Measurements from ENCODE around the gene KRTAP5-5.
"Not testable (repeated sequence)": the region's sequence is repeated elsewhere in the genome, so short reads cannot be mapped to it uniquely, and the experiment has no call there.

The KRTAP5-5 gene

DNA sequence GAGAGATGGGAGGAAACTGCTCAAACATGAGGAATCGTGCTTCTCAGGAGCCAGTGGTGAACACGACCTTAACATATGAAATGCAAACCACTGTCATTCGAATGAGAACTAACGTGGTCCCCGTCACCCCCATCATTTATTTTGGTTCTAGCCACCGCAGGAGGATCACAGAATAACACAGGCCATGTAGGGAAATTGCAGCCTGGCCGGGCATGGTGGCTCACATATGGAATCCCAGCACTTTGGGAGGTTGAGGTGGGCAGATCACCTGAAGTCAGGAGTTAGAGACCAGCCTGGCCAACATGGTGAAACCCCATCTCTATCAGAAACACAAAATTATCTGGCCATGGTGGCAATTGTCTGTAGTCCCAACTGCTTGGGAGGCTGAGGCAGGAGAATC lies 27.1 kb downstream of the KRTAP5-5 start:
- no peak for DNase-seq (ENCODE audit: low read depth in 2 of 2)

DNA sequence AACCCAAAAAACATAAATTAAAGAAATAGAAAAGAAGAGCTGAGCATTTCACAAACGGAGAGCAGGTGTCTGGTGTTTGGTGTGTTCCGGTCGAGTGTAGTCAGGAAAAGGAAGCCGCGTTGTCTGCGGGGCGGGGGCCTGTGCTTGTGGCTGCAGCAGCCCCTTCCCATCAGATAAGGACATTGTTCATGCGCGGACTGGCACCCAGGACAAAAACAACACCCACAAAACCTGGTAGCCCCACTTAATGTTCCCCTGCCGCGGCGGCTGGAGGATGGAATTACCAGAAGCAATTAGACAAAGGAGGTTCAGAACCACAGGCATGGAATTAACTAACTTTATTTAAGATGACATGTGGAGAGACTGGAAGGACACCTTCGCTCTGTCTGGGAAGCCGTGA lies 29.9 kb downstream of the KRTAP5-5 start:
- DNase-seq (ENCODE audit: low read depth in 2 of 2): no peak

DNA sequence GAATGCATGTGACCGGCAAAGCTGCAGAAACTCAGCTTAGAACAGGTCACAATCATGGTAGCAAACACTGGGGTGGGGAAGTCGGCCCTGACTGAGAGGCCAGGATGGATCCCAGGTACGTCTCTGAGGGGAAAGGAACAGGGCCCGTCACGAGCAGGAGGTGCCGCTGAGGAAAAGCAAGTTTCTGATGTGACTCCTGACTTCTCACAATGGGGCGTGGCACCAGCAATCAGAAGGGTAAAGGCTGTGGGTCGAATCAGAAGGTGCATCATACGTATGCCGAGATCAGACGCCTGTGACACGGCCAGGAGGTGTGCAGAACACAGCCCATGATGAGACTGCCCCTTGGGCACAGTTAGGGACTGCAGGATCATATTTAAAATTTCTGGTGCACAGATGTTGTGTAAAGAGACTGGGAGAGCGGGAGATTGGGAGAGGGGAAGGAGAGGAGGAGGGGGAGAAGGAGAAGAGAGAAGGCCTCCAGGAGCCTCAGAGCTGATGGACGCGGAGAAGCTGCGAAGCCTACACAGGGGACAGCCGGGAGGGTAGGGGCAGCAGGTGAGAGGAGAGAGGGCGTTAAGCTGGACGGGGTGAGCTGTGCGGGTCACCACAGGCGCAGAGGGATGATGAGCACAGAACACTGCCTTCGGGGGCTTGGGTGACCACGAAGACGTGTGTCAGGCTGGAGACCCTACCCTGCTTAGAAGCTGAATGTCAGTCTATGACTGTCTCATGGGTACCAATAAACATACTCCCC lies 30.7 kb downstream of the KRTAP5-5 start:
- DNase-seq (ENCODE audit: low read depth in 2 of 2): no peak

DNA sequence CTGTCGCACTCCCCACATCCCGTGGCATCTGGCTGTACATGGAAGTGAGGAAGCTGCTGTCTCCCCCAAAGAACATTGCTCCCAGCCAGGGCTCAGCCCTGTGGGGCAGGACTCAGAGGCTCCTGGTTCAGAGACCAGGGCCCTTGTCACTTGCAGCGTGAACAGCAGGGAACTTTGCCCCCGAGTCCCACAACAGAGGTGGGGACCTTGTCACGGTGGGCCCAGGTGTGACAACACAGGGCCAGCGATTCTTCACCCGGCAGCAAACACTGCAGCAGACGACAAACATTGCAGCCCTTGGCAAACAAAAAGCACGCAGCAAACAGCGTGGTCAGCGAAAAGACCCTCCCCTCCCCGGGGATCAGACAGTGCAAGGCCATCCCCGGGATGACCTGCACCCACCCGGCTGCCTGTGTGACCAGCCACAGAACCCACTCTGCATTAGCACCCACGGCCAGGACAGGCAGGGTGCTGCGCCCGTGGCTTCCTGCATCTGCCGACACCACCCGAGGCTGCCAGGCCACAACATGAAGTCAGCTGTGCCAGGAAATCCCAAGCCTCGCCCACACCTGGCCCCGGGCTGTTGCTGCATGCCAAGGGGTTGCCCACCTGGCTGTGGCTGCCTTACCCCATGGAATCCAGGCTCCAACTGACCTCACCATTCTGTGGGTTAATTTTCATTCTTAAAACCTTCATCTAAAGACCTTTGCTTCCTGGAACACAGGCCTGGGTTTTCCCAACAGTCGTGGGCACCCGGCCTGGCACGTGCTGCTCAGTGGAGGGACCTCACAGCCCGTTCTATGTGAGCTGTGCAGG lies 32.1 kb downstream of the KRTAP5-5 start:
- not testable (repeated sequence) for DNase-seq (ENCODE audit: low read depth in 2 of 2)

DNA sequence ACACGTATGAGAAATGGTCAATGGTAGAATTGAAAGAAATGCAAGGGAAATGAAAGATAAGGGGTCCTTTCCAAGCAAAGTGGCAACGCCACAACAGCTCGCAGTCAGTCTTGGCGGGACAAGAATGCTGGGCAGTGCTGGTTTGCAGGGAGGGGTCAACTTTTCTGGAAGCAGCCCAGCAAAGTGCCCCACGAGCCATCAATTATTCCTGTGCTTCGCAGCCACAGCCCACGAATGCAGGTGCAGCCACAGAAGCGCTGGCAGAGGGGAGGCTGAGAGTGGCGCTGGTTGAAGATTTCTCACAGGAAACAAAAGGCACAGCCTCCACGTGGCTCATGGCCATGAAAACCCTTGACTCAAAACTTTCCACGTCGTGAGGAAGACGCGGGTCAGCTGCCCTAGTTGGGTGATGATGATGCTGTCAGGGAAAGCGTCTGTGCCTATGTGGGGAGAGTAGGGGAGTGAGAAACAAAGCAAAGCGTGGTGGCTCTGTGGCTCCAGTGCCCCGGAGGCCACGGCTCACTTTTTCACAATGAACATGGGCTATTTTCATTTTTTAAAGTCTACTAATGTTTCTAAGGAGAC lies 33.2 kb downstream of the KRTAP5-5 start:
- DNase-seq (ENCODE audit: low read depth in 2 of 2): not testable (repeated sequence)

DNA sequence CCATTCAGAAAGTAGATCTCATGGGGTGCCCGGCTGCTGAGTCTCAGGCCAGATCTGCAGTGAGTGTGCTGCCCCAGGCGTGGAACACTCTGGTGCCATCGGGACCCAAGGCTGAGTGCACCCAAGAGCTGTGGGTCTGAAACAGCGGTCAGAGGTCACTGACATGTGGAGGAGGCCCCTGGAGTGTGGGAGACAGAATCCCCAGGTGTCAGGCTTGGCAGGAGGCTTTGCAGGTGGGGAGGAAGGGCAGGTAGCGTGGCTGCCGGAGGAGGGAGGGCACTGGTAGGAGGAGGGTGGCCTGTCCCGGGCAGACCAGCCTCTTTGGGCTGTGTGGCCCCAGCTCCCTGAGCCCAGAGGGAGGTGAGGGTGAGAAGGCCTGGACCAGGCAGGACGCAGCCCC lies 35.7 kb downstream of the KRTAP5-5 start:
- DNase-seq (ENCODE audit: low read depth in 2 of 2): no peak

DNA sequence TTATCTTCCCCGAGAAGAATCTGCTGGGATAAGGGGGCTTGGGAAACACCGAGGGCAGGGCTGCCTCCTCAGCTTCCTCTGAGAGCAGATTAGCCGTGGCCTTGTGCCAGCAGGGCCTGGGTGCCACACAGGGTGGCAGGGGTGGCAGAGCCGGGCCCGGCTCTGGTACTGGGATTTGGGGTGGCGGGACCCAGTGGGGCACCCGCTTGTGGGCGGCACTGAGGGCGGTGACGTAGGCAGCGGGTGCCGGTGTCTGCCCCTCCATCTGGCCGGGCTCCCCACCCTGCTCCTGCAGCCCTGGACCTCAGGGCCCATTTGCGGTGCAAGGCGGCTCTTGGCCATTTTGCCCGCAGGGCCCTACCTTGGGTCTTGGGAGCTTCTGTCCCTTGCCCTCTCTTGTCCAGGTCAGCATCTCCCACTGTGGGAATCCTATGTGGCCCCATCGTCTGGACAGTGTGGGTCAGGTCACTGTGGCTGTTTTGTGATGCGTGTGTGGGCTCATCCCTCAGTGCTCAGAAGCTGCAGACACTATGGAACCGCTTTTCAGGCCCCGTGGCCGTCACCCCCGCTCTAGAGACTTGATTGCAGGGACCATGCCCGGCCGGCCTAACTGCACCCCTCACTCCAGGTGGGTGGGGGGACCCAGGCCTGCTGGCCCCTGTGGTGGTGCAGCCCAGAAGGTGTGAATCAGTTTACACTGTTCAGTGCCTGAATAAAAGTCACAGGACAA lies 37.7 kb downstream of the KRTAP5-5 start:
- no peak for DNase-seq (ENCODE audit: low read depth in 2 of 2)

DNA sequence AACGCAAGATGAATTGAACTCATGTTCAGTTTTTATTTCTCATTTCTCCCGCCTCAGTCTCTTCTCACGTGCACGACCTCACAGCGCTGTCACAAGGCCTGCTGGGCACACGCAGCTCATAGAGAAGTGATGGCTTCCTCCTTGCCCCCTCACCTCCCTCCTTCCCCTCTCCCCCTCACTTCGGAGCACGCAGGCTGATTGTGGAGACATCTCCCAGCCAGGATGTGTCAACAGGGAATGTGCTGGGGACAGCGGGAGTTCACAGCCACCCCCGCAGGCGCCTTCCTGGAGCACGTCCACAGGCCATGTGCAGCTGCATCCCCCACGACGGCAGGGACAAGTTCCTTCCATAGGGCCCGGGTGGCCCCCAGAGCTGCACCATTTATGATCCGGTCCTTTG lies 38.3 kb downstream of the KRTAP5-5 start:
- DNase-seq (ENCODE audit: low read depth in 2 of 2): no peak

DNA sequence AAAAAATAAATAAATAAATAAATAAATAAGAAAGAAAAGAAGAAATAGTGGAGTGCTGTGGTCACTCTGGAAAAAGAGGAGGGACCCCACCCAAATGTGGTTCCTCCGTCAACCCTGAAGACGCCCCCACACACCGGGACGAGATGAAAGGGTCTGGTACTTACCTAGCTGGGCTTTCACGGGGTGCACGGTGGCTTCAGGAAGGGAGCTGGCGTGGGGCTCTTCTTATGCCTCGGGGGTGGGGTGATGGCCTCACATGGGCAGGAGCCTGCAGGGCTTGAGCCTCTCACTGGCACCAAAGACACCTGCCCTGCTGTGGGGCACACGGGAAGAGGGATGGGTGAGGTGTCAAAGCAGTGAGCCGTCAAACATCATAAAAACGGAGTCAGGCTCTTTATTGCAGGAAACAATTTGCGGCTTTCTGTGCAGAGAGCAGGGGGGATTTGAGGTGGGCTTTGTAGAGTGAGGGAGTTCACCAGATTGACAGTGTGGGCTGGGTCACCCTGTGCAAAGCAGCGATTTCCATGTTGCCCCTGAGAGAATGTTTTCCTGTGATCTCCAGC lies 39.4 kb downstream of the KRTAP5-5 start:
- DNase-seq (ENCODE audit: low read depth in 2 of 2): no peak

DNA sequence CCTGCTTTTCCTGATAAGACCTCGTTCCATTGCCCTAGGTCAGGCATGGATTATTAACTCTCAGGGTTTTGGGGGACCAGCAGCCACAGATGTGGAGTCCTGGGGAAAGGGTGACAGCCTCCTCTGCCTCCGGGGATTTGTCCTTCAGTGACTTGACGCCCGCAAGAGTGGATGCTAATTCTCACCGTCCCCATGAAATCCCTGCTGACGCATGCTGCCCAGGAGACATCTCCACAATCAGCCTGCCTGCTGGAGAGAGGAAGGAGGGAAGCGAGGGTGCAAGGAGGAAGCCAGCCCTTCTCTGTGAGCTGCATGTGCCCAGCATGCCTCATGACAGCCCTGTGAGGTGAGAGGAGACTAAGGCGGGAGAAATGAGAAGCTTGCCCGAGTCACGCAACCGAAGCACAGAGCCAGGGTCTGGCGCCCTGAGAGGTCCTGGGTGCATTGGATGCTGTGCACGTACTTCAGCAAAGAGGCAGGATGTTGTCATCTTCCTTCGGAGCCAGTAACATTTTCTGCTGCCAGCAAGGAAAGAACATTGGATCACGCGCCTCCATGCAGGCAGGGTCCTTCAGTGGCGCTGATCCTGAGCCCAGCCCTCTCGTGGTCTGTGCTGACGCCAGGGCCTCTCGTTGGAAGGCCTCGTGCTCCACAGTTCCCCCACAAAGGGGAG lies 40.1 kb downstream of the KRTAP5-5 start:
- no peak for DNase-seq (ENCODE audit: low read depth in 2 of 2)

DNA sequence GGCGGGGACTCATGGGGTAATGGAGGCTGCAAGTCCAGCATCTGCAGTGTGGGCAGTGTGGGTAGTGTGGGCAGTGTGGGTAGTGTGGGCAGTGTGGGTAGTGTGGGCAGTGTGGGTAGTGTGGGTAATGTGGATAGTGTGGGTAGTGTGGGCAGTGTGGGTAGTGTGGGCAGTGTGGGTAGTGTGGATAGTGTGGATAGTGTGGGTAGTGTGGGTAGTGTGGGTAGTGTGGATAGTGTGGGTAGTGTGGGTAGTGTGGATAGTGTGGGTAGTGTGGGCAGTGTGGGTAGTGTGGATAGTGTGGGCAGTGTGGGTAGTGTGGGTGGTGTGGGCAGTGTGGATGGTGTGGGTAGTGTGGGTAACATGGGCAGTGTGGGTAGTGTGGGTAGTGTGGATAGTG lies 40.9 kb downstream of the KRTAP5-5 start:
- not testable (repeated sequence) for DNase-seq (ENCODE audit: low read depth in 2 of 2)

DNA sequence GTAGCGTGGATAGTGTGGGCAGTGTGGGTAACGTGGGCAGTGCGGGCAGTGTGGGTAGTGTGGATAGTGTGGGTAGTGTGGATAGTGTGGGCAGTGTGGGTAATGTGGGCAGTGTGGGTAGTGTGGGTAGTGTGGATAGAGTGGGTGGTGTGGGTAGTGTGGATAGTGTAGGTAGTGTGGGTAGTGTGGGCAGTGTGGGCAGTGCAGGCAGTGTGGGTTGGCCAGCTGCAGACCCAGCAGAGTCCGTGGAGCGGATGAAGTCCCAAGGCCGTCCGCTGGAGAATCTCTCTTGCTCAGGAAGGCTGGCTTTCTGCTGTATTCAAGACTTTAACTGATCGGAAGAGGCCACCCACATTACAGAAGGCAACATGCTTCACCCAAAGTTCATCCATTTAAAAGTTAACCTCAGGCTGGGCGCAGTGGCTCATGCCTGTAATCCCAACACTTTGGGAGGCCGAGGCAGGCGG lies 41.4 kb downstream of the KRTAP5-5 start:
- no peak for DNase-seq (ENCODE audit: low read depth in 2 of 2)

DNA sequence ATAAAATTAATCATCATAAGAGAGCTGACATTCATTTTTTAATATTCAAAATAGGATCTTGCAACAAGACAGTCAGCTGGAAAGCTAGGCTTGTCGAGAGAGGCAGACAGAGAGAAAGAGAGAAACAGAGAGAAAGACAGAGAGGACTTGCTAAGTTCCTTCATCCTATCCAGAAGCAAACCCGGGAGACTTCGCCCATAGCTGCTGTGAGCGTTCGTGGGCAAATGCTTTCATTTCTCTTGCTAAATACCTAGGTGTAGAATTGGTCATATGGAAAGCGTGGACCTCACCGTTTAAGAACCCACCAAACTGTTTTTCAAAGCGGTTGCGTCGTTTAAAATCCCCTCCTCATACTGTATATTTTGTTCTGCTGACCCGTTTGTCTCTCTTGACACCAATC lies 42.1 kb downstream of the KRTAP5-5 start:
- DNase-seq (ENCODE audit: low read depth in 2 of 2): no peak

DNA sequence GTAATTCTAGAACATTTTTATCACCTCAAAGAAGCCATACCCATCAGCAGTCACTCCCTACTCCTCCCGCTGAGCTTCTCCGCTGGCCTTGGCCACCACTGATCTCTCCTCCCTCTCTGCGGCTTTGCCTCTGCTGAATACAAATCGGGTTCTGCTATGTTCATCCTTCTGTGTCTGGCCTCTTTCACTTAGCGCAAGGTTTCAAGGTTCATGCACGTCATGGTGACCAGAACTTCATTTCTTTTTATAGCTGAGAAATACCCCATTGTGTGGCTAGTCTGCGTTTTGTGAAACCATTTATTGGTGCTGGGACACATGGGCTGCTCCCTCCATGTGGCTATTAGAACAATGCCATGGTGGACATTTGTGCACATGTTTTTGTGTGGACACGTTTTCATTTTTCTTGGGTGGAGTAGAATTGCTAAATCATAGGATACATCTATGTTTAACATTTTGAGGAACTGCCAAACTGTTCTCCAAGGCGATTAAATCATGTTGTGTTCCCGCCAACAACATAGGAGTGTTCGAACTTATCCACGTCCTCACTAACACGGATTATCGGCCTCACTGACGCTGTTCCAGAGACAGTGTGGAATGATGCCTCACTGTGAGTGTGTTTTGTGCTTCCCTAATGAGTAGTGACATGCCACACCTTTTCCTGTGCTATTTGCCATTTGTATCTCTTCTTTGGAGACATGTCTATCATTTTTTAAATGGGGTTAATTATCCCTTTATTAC lies 43.2 kb downstream of the KRTAP5-5 start:
- no peak for DNase-seq (ENCODE audit: low read depth in 2 of 2)

DNA sequence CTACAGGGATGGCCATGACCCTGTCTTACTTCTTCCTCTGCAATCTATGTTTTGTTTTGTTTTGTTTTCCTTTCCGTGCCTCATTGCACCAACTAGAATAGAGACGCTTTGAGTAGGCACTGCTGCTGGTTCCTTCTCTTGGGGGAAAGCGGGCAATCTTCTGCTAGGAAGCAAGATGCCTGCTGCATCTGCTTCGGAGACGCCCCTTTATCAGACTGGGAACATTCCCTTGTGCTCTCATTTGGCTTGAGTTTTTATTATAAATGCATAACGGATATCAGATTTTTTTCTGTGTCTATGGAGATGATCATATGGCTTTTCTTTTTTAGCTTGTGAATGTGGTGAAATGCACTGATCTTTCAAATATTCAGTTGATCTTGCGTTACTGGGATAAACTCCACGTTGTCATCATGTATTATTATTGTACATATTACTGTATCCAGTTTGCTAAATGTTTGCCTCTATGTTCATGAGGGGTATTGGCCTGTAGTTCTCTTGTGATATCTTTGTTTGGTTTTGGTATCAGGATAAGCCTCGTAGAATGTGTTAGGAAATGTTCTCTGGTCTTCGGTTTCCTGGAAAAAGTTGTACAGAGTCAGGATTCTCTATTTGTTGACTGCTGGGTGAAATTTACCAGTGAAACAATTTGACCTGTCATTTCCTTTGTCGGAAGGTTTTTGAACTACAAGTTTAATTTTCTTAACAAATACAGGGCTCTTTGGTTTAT lies 44.0 kb downstream of the KRTAP5-5 start:
- no peak for DNase-seq (ENCODE audit: low read depth in 2 of 2)

DNA sequence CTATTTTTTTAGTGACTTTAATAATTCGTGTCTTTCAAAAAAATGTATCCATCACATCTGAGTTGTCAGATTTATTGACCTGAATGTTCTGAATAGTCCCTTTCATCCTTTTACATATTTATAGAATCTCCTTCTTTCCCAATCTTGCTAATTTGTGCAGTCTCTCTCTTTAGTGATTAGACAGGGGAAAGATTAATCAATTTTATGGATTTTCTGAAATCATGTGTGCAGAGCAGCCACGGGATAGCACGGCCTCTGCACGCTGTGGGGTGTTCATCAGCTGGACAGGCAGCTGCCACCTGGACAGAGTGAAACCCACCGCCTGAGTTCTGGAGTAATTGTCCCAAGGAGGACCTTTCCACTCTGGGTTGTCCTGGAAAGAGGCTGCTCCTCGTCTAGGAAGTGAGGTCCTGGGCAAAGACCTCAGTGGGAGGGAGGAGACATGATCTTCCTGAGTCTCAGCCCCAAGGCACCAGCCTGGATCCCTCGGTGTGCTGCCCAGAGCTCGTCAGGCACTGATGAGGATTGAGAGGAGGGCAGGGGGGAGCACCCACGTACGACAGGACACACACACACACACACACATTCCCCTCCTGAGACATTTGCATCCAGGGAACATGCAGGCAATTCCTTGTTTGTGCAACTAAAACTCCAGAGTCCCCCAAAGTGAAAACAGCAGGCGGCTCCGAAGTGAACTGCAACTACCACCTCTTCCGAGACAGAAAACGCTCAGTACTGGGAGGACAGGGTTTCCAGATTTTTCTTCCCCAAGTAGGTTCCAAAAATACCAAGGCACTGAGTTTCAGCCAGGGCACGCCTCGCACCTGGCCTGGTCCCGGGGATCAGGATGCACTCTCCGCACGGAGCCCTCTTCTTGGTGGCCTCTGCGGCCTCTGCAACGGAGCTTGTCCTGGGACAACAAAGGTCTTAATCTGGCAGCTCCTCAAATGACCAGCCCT lies 44.9 kb downstream of the KRTAP5-5 start:
- no peak for DNase-seq (ENCODE audit: low read depth in 2 of 2)

DNA sequence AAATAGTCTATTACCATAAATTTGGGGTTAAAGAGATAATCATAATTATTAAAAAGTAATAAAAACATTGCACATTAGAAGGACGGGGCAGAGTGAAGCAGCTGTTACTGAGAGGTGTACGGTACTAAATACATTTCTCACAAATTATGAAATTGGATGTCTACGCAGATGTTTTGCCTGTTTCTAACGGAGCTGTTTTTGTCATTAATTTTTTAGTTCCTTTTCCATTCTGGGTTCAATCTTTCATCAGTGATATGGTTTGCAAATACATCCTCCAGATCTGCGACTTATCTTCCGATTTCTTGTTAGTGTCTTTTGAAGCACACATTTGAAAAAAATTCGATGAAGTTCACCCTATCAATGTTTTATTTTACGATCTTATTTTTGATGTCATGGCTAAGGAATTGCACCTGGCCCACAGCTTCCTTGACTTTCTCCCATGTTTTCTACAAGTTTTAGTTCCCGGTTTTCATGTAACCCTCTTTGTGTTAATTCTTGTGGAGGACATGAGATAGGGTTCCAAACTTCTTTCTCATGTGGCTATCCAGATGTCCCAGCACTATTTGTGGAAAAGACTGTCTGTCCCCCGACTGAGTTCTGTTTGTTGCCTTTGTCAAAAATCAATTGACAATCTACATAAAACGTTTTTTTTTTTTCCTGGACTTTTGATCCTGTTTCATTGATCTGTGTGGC lies 46.1 kb downstream of the KRTAP5-5 start:
- DNase-seq (ENCODE audit: low read depth in 2 of 2): no peak

DNA sequence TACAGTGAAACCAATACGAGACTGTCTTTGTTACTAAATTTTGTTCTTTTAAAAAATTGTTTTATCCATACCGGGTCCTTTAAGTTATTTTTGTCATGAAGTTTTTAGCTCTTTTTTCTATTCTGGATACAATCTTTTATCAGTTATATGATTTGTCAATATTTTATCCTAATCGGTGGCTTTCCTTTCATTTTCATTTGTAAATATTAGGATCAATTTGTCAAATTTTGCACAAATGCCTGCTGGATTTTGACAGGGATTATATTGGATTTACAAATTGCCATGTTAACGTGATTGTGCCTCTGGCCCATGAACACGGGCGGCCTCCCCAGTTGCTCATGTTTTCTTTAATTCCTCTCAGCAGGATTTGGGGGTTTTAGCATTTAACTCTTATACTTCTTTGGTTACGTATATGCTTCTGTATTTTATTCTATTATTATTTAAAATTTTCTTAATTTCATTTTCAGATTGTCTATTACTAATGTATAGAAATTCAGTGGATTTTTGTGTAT lies 46.7 kb downstream of the KRTAP5-5 start:
- DNase-seq (ENCODE audit: low read depth in 2 of 2): no peak

Data from activated CD4-positive, alpha-beta T cell treated with anti-CD3 and anti-CD28 coated beads for 24 hours (primary cell).